Measurements from ENCODE around the gene OR52E4. TPM values are rescaled to one million over a fixed set of nuclear protein-coding genes. Genes with fewer than 3 reads are reported as not detected.

OR52E4 gene
- total and polyA plus RNA-seq, 4 donors = not detected

- H3K27ac ChIP-seq (ENCODE audit: low read depth, low read length) = no peak overlapping the region
- no peak overlapping the region for H3K4me3 ChIP-seq (ENCODE audit: low read depth, low read length)
- no peaks in the 10 kb centered on the region for H3K36me3 ChIP-seq (ENCODE audit: control insufficient read depth, insufficient read depth, low read length)
- no peaks in the 10 kb centered on the region for H3K27me3 ChIP-seq (ENCODE audit: control insufficient read depth, insufficient read depth, low read length)
- DNase-seq (ENCODE audit: low read depth in 4 of 6, low spot score in 6 of 6) = no peak
- H3K4me1 ChIP-seq (ENCODE audit: control insufficient read depth, insufficient read depth, low read length) = no peaks in the 10 kb centered on the region
- H3K9me3 ChIP-seq (ENCODE audit: control insufficient read depth, insufficient read depth, low read length) = peaks cover 1% of the 10 kb centered on the region
These were observed 43.4 kb downstream of the OR52E4 start for GRCh38 chr11:5923794-5924193.

GRCh38 chr11:5928271-5928670 is 47.8 kb downstream of the OR52E4 start:
- Histone ChIP-seq H3K27ac (ENCODE audit: low read depth, low read length) (no peak overlapping the region), H3K36me3 (ENCODE audit: control insufficient read depth, insufficient read depth, low read length) (no peaks in the 10 kb centered on the region), H3K27me3 (ENCODE audit: control insufficient read depth, insufficient read depth, low read length) (no peaks in the 10 kb centered on the region), H3K9me3 (ENCODE audit: control insufficient read depth, insufficient read depth, low read length) (peaks cover 2% of the 10 kb centered on the region), H3K4me3 (ENCODE audit: low read depth, low read length) (no peak overlapping the region), H3K4me1 (ENCODE audit: control insufficient read depth, insufficient read depth, low read length) (no peaks in the 10 kb centered on the region)
- 92% methylated on average over 17 of the region's 17 CpGs for WGBS (ENCODE audit: insufficient coverage)
- DNase-seq (ENCODE audit: low read depth in 4 of 6, low spot score in 6 of 6) = no peak

GRCh38 chr11:5928811-5929210 is 48.4 kb downstream of the OR52E4 start:
- WGBS (ENCODE audit: insufficient coverage) = 87% methylated on average over 14 of the region's 15 CpGs
- H3K4me1 ChIP-seq (ENCODE audit: control insufficient read depth, insufficient read depth, low read length) = no peaks in the 10 kb centered on the region
- H3K4me3 ChIP-seq (ENCODE audit: low read depth, low read length) = no peak overlapping the region
- no peaks in the 10 kb centered on the region for H3K36me3 ChIP-seq (ENCODE audit: control insufficient read depth, insufficient read depth, low read length)
- H3K27ac ChIP-seq (ENCODE audit: low read depth, low read length) = no peak overlapping the region
- H3K9me3 ChIP-seq (ENCODE audit: control insufficient read depth, insufficient read depth, low read length) = peaks cover 2% of the 10 kb centered on the region
- no peak for DNase-seq (ENCODE audit: low read depth in 4 of 6, low spot score in 6 of 6)
- H3K27me3 ChIP-seq (ENCODE audit: control insufficient read depth, insufficient read depth, low read length) = no peaks in the 10 kb centered on the region

GRCh38 chr11:5929571-5930368 is 49.3 kb downstream of the OR52E4 start:
- no peaks in the 10 kb centered on the region for H3K4me1 ChIP-seq (ENCODE audit: control insufficient read depth, insufficient read depth, low read length)
- H3K9me3 ChIP-seq (ENCODE audit: control insufficient read depth, insufficient read depth, low read length) = peaks cover 2% of the 10 kb centered on the region
- no peaks in the 10 kb centered on the region for H3K36me3 ChIP-seq (ENCODE audit: control insufficient read depth, insufficient read depth, low read length)
- WGBS (ENCODE audit: insufficient coverage) = 92% methylated on average over 31 of the region's 31 CpGs
- H3K27me3 ChIP-seq (ENCODE audit: control insufficient read depth, insufficient read depth, low read length) = no peaks in the 10 kb centered on the region
- no peak for DNase-seq (ENCODE audit: low read depth in 4 of 6, low spot score in 6 of 6)
- H3K4me3 ChIP-seq (ENCODE audit: low read depth, low read length) = no peak overlapping the region
- no peak overlapping the region for H3K27ac ChIP-seq (ENCODE audit: low read depth, low read length)

GRCh38 chr11:5930614-5931013 is 50.2 kb downstream of the OR52E4 start:
- H3K27ac ChIP-seq (ENCODE audit: low read depth, low read length) = no peak overlapping the region
- DNase-seq (ENCODE audit: low read depth in 4 of 6, low spot score in 6 of 6) = no peak
- H3K9me3 ChIP-seq (ENCODE audit: control insufficient read depth, insufficient read depth, low read length) = peaks cover 2% of the 10 kb centered on the region
- 88% methylated on average over 19 of the region's 19 CpGs for WGBS (ENCODE audit: insufficient coverage)
- no peaks in the 10 kb centered on the region for H3K36me3 ChIP-seq (ENCODE audit: control insufficient read depth, insufficient read depth, low read length)
- no peaks in the 10 kb centered on the region for H3K27me3 ChIP-seq (ENCODE audit: control insufficient read depth, insufficient read depth, low read length)
- no peak overlapping the region for H3K4me3 ChIP-seq (ENCODE audit: low read depth, low read length)
- no peaks in the 10 kb centered on the region for H3K4me1 ChIP-seq (ENCODE audit: control insufficient read depth, insufficient read depth, low read length)

GRCh38 chr11:5931061-5931460 is 50.6 kb downstream of the OR52E4 start:
- WGBS (ENCODE audit: insufficient coverage) = 89% methylated on average over 8 of the region's 8 CpGs
- Histone ChIP-seq H3K9me3 (ENCODE audit: control insufficient read depth, insufficient read depth, low read length) (peaks cover 2% of the 10 kb centered on the region), H3K27ac (ENCODE audit: low read depth, low read length) (no peak overlapping the region), H3K4me3 (ENCODE audit: low read depth, low read length) (no peak overlapping the region), H3K27me3 (ENCODE audit: control insufficient read depth, insufficient read depth, low read length) (no peaks in the 10 kb centered on the region), H3K4me1 (ENCODE audit: control insufficient read depth, insufficient read depth, low read length) (no peaks in the 10 kb centered on the region), H3K36me3 (ENCODE audit: control insufficient read depth, insufficient read depth, low read length) (no peaks in the 10 kb centered on the region)
- DNase-seq (ENCODE audit: low read depth in 4 of 6, low spot score in 6 of 6) = no peak

- peaks cover 4% of the 10 kb centered on the region for H3K9me3 ChIP-seq (ENCODE audit: control insufficient read depth, insufficient read depth, low read length)
- H3K4me1 ChIP-seq (ENCODE audit: control insufficient read depth, insufficient read depth, low read length) = no peaks in the 10 kb centered on the region
- DNase-seq (ENCODE audit: low read depth in 4 of 6, low spot score in 6 of 6) = no peak
- H3K36me3 ChIP-seq (ENCODE audit: control insufficient read depth, insufficient read depth, low read length) = no peaks in the 10 kb centered on the region
- no peak overlapping the region for H3K27ac ChIP-seq (ENCODE audit: low read depth, low read length)
- no peak overlapping the region for H3K4me3 ChIP-seq (ENCODE audit: low read depth, low read length)
- WGBS (ENCODE audit: insufficient coverage) = 94% methylated on average over 11 of the region's 11 CpGs
- no peaks in the 10 kb centered on the region for H3K27me3 ChIP-seq (ENCODE audit: control insufficient read depth, insufficient read depth, low read length)
These were observed 52.2 kb downstream of the OR52E4 start for GRCh38 chr11:5932671-5933070.

GRCh38 chr11:5933116-5933515 is 52.7 kb downstream of the OR52E4 start:
- 95% methylated on average over 6 of the region's 10 CpGs for WGBS (ENCODE audit: insufficient coverage)
- DNase-seq (ENCODE audit: low read depth in 4 of 6, low spot score in 6 of 6) = no peak
- H3K36me3 ChIP-seq (ENCODE audit: control insufficient read depth, insufficient read depth, low read length) = no peaks in the 10 kb centered on the region
- H3K27ac ChIP-seq (ENCODE audit: low read depth, low read length) = no peak overlapping the region
- H3K27me3 ChIP-seq (ENCODE audit: control insufficient read depth, insufficient read depth, low read length) = no peaks in the 10 kb centered on the region
- peaks cover 5% of the 10 kb centered on the region for H3K9me3 ChIP-seq (ENCODE audit: control insufficient read depth, insufficient read depth, low read length)
- no peaks in the 10 kb centered on the region for H3K4me1 ChIP-seq (ENCODE audit: control insufficient read depth, insufficient read depth, low read length)
- H3K4me3 ChIP-seq (ENCODE audit: low read depth, low read length) = no peak overlapping the region

Measured in spinal cord (tissue), 10 donors.